HepG2 (cell line): ENCODE data around the gene GRIK2. TPM values are rescaled to one million over a fixed set of nuclear protein-coding genes. Genes with fewer than 3 reads are reported as not detected.

Experiments used
- ATAC-seq: fragments of 200-7000 bp; cut with Tn5 transposase; 3 replicates; pipeline ENCODE4 v1.9.1; 2020; ENCODE audit warnings: mild to moderate bottlenecking, moderate library complexity
- BruUV-seq: library from RNA; stranded (reverse); fragments of 400-500 nt; replicated peaks from 2 replicates; lab custom pipeline; 2021; lab: Mats Ljungman, UMichigan
- CTCF ChIA-PET: fragments of 300-600 bp; formaldehyde crosslinking; extraction: SDS; loops from one replicate; lab custom pipeline; 2021; ENCODE audit warnings: low total read pairs, inconsistent platforms, low intra/inter-chr PET ratio; lab: Yijun Ruan, JAX
- POLR2A ChIA-PET: fragments of 350-600 bp; sonication (Branson Sonifier 250); formaldehyde crosslinking; loops from one replicate; lab custom pipeline; 2020; ENCODE audit warnings: antibody characterized with exemption, inconsistent platforms; lab: Yijun Ruan, JAX
- DNase-seq: peaks from one replicate; pipeline ENCODE4 v3.0.0-alpha.2; 2015; ENCODE audit warnings: low spot score
- FAIRE-seq: peaks from 3 replicates; lab custom pipeline; 2011; peaks lifted over from hg19 to GRCh38; lab: Jason Lieb, UNC
- H2AFZ ChIP-seq: one replicate; pipeline ENCODE4 v1.6.1; 2011; ENCODE audit warnings: low read length, inconsistent platforms
- H3K27ac ChIP-seq: fragments of 300-600 bp; 3 replicates; pipeline ENCODE4 v1.8.0; 2011; ENCODE audit warnings: mixed run types, mild to moderate bottlenecking, mixed read lengths, low read length, inconsistent platforms; ENCODE audit not compliant: insufficient read depth; ENCODE audit errors: extremely low read length
- H3K27me3 ChIP-seq, 2 experiments: fragments of 200-600 bp in 1 of 2; 2 replicates in 1 of 2; 3 replicates in 1 of 2; pipeline versions ENCODE4 v1.6.0 to v1.8.0; 2011; ENCODE audit warnings: low read length in 2 of 2, mild to moderate bottlenecking in 2 of 2, moderate library complexity in 2 of 2, inconsistent platforms in 1 of 2; ENCODE audit not compliant: insufficient read depth in 2 of 2, control insufficient read depth in 1 of 2
- H3K36me3 ChIP-seq, 2 experiments: fragments of 200-600 bp in 1 of 2; replicated peaks in 1 of 2; 2 replicates in 1 of 2; 3 replicates in 1 of 2; pipeline versions ENCODE4 v1.5.1 to v1.8.0; 2011; ENCODE audit warnings: low read length in 2 of 2, inconsistent platforms in 1 of 2; ENCODE audit not compliant: insufficient read depth in 2 of 2, control insufficient read depth in 1 of 2
- H3K4me1 ChIP-seq: 2 replicates; pipeline ENCODE4 v1.5.1; 2012; ENCODE audit warnings: low read length, inconsistent platforms; ENCODE audit not compliant: insufficient read depth
- H3K4me2 ChIP-seq: 2 replicates; pipeline ENCODE4 v1.6.0; 2011; ENCODE audit warnings: low read depth, low read length, inconsistent platforms
- H3K4me3 ChIP-seq, 3 experiments: fragments of 200-600 bp in 1 of 3; sonication (generic), shearing (Covaris generic) in 1 of 3; replicated peaks in 1 of 3; 2 replicates each; pipeline ENCODE4 v1.5.1; 2011 to 2016; ENCODE audit warnings: low read length in 3 of 3, inconsistent platforms in 2 of 3, low read depth in 2 of 3, mild to moderate bottlenecking in 2 of 3, control low read depth in 1 of 3, mixed read lengths in 1 of 3; ENCODE audit not compliant: insufficient read depth in 1 of 3
- H3K79me2 ChIP-seq: one replicate; pipeline ENCODE4 v1.6.1; 2011; ENCODE audit warnings: low read length, inconsistent platforms; ENCODE audit not compliant: insufficient read depth
- H3K9ac ChIP-seq: 2 replicates; pipeline ENCODE4 v1.6.0; 2011; ENCODE audit warnings: mild to moderate bottlenecking, low read depth, low read length, inconsistent platforms; ENCODE audit not compliant: insufficient read depth
- H3K9me3 ChIP-seq: 2 replicates; pipeline ENCODE4 v1.5.1; 2012; ENCODE audit warnings: mild to moderate bottlenecking, low read length
- H4K20me1 ChIP-seq: 2 replicates; pipeline ENCODE4 v1.6.0; 2011; ENCODE audit warnings: inconsistent platforms, mild to moderate bottlenecking, low read length, moderate library complexity; ENCODE audit not compliant: insufficient read depth
- CEBPB ChIP-seq: IDR thresholded peaks from 2 replicates; pipeline ENCODE4 v1.6.1; 2011; ENCODE audit warnings: low read depth, low read length, improper control_type of control experiment, borderline replicate concordance
- FOXK2 ChIP-seq: fragments of 450-650 bp; IDR thresholded peaks from 2 replicates; pipeline ENCODE4 v1.6.1; 2016
- HNRNPH1 ChIP-seq: fragments of 200-400 bp; formaldehyde crosslinking; optimal IDR thresholded peaks from 2 replicates; pipeline ENCODE3; 2017; ENCODE audit warnings: mild to moderate bottlenecking, low read depth, low read length
- HOXA7 ChIP-seq: sonication (generic); formaldehyde crosslinking; IDR thresholded peaks from 2 replicates; pipeline ENCODE4 v1.8.1; 2022; ENCODE audit warnings: mild to moderate bottlenecking, missing genetic modification reagents, moderate library complexity
- HOXD1 ChIP-seq: sonication (generic); formaldehyde crosslinking; IDR thresholded peaks from 2 replicates; pipeline ENCODE4 v1.5.0; 2020; ENCODE audit warnings: missing genetic modification reagents
- PITX1 ChIP-seq: sonication (generic); formaldehyde crosslinking; IDR thresholded peaks from 2 replicates; pipeline ENCODE4 v1.5.1; 2020; ENCODE audit warnings: mild to moderate bottlenecking, missing genetic modification reagents
- RBM22 ChIP-seq: fragments of 200-400 bp; formaldehyde crosslinking; optimal IDR thresholded peaks from 2 replicates; pipeline ENCODE3; 2017; ENCODE audit warnings: mild to moderate bottlenecking, low read length, moderate library complexity
- SRF ChIP-seq: IDR thresholded peaks from 2 replicates; pipeline ENCODE4 v1.6.1; 2011; ENCODE audit warnings: mild to moderate bottlenecking, low read depth, low read length, moderate library complexity
- TRIM24 ChIP-seq: sonication (generic); formaldehyde crosslinking; IDR thresholded peaks from 2 replicates; pipeline ENCODE4 v1.8.0; 2022; ENCODE audit warnings: mild to moderate bottlenecking, missing genetic modification reagents
- ZBTB42 ChIP-seq: sonication (generic); formaldehyde crosslinking; IDR thresholded peaks from 2 replicates; pipeline ENCODE4 v1.5.0; 2020; ENCODE audit warnings: mild to moderate bottlenecking, missing genetic modification reagents
- ZNF296 ChIP-seq: sonication (generic); formaldehyde crosslinking; conservative IDR thresholded peaks from 2 replicates; pipeline ENCODE4 v1.5.0; 2020; ENCODE audit warnings: mild to moderate bottlenecking, missing genetic modification reagents
- ZNF317 ChIP-seq: sonication (generic); formaldehyde crosslinking; IDR thresholded peaks from 2 replicates; pipeline ENCODE4 v1.5.0; 2020; ENCODE audit warnings: mild to moderate bottlenecking, missing genetic modification reagents
- ZNF382 ChIP-seq: sonication (generic); formaldehyde crosslinking; IDR thresholded peaks from 2 replicates; pipeline ENCODE4 v1.5.0; 2020; ENCODE audit warnings: missing genetic modification reagents, mild to moderate bottlenecking, borderline replicate concordance
- ZNF720 ChIP-seq: sonication (generic); formaldehyde crosslinking; IDR thresholded peaks from 2 replicates; pipeline ENCODE4 v1.4.0; 2020; ENCODE audit warnings: missing genetic modification reagents
- WGBS: methylation state at CpG from one replicate; pipeline ENCODE4 v1.1.6; 2017; ENCODE audit warnings: low lambda C conversion rate; 5-methylcytosine and 5-hydroxymethylcytosine counted together
- in situ Hi-C: cut with HindIII; loops from 2 replicates; pipeline ENCODE4 v1.10.0; 2017; ENCODE audit warnings: low pct_unique_long_range_greater_than_20kb; ENCODE audit not compliant: extremely low pct_ligation_motif_present
- intact Hi-C: fragments of 100-400 bp; cut with micrococcal nuclease; formaldehyde crosslinking; loops from one replicate; pipeline ENCODE4 v1.10.0; 2022; ENCODE audit not compliant: unreplicated experiment
- polyA plus RNA-seq, 8 experiments: library from polyadenylated mRNA; depleted of rRNA in 3 of 8; stranded (reverse) in 7 of 8; unstranded in 1 of 8; fragments of >200 nt; fragmentation: Illumina TruSeq in 4 of 8; extraction: Trizol in 4 of 8; gene quantifications; 2 replicates each; pipeline versions ENCODE4 v1.2.1 to v1.2.3, GENCODE V29; 2011 to 2016; ENCODE audit warnings: low read depth in 4 of 8, missing spikeins in 1 of 8, mixed read lengths in 1 of 8; ENCODE audit not compliant: insufficient read depth in 1 of 8
- total RNA-seq, 5 experiments: library from RNA; depleted of rRNA; stranded (reverse); fragments of >200 nt; fragmentation: Illumina TruSeq; extraction: Trizol; gene quantifications; 2 replicates each; pipeline ENCODE4 v1.2.3, GENCODE V29; 2016; ENCODE audit warnings: low read depth in 1 of 5
- TF ChIP-seq, protein P1 (sequence below): sonication (generic); formaldehyde crosslinking; IDR thresholded peaks from 2 replicates; pipeline ENCODE4 v1.4.0; 2020; ENCODE audit warnings: mild to moderate bottlenecking, missing genetic modification reagents, borderline replicate concordance
- TF ChIP-seq, protein P2 (sequence below): sonication (generic); formaldehyde crosslinking; IDR thresholded peaks from 2 replicates; pipeline ENCODE4 v1.8.1; 2023; ENCODE audit warnings: missing genetic modification reagents, inconsistent platforms, borderline replicate concordance

The GRIK2 gene
- total and polyA plus RNA-seq, 2 of the 13 experiments (the other 11 are each of a cell fraction or from before 2014, with no cell fraction given), result not detected

DNA sequence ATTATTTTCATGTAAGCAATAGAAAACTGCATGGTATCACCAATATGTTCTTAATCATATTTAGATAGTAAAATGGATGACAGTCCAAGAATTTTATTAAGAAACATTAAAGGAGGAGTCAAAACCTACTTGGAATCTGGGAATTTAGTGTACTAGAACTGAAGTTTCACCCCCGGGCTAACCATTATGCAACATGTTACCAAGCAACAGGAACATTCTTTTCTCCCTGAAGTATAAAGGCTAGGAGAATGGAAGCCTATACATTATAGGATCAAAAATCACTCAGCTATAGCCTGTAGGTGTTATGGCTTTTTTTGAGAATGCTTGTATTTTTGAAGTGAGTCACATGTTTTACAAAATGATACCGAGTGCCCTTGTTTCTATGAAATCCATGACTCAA, 538.3 kb downstream of the GRIK2 start:
- no peak for FAIRE-seq

More for the DNA sequence above, 538.3 kb downstream of the GRIK2 start:
- ChIA-PET POLR2A (no interaction called here), CTCF (no interaction called here)
- intact Hi-C loops, result no loop called here
- H3K9me3 ChIP-seq, result no peaks in the 10 kb centered on the region
- BruUV-seq, result no TSS peak
- no peak overlapping the region for H3K9ac ChIP-seq
- H4K20me1 ChIP-seq, result no peaks in the 10 kb centered on the region
- H3K27ac ChIP-seq, result no peak overlapping the region
- no peaks in the 10 kb centered on the region for H3K4me1 ChIP-seq
- H3K4me3 ChIP-seq, result no peak overlapping the region
- H2AFZ ChIP-seq, result no peak overlapping the region
- H3K27me3 ChIP-seq, result no peaks in the 10 kb centered on the region
- H3K79me2 ChIP-seq, result no peaks in the 10 kb centered on the region
- WGBS, result 0% methylated on average over 2 of the region's 2 CpGs
- in situ Hi-C loops, result no loop called here
- H3K36me3 ChIP-seq, result no peaks in the 10 kb centered on the region
- no peak overlapping the region for H3K4me2 ChIP-seq
- ATAC-seq (no peak), DNase-seq (no peak)
- no peak for TF ChIP-seq PITX1 (CRISPR knock-in tag)
- TF ChIP-seq HOXA7, result no peak
- TF ChIP-seq TRIM24 (CRISPR knock-in tag), result no peak
- no peak for TF ChIP-seq HNRNPH1
- no peak for TF ChIP-seq ZNF382
- TF ChIP-seq RBM22, result no peak
- TF ChIP-seq ZNF296 (CRISPR knock-in tag), result no peak
- no peak for TF ChIP-seq FOXK2
- TF ChIP-seq, protein P1, sequence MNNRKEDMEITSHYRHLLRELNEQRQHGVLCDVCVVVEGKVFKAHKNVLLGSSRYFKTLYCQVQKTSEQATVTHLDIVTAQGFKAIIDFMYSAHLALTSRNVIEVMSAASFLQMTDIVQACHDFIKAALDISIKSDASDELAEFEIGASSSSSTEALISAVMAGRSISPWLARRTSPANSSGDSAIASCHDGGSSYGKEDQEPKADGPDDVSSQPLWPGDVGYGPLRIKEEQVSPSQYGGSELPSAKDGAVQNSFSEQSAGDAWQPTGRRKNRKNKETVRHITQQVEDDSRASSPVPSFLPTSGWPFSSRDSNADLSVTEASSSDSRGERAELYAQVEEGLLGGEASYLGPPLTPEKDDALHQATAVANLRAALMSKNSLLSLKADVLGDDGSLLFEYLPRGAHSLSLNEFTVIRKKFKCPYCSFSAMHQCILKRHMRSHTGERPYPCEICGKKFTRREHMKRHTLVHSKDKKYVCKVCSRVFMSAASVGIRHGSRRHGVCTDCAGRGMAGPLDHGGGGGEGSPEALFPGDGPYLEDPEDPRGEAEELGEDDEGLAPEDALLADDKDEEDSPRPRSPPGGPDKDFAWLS (CRISPR knock-in tag), result no peak
- no peak for TF ChIP-seq ZBTB42 (CRISPR knock-in tag)
- no peak for TF ChIP-seq ZNF720
- no peak for TF ChIP-seq HOXD1 (CRISPR knock-in tag)
- TF ChIP-seq CEBPB, result no peak
- TF ChIP-seq ZNF317 (CRISPR knock-in tag), result no peak
- TF ChIP-seq SRF, result no peak
- TF ChIP-seq, protein P2, sequence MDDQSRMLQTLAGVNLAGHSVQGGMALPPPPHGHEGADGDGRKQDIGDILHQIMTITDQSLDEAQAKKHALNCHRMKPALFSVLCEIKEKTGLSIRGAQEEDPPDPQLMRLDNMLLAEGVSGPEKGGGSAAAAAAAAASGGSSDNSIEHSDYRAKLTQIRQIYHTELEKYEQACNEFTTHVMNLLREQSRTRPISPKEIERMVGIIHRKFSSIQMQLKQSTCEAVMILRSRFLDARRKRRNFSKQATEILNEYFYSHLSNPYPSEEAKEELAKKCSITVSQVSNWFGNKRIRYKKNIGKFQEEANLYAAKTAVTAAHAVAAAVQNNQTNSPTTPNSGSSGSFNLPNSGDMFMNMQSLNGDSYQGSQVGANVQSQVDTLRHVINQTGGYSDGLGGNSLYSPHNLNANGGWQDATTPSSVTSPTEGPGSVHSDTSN, result no peak
